Hepatocyte (in vitro differentiated cells): ENCODE results near the gene ZSWIM1. TPM values are rescaled to one million over a fixed set of nuclear protein-coding genes. Genes with fewer than 3 reads are reported as not detected.

Experiments
- DNase-seq: peaks from one replicate; pipeline ENCODE4 v3.0.0-alpha.2; 2016; ENCODE audit warnings: low spot score
- H2AFZ ChIP-seq: fragments of 200-600 bp; sonication (generic); 2 replicates; pipeline ENCODE4 v1.6.0; 2016; ENCODE audit warnings: antibody characterized with exemption, mild to moderate bottlenecking
- H3K27ac ChIP-seq: fragments of 200-600 bp; sonication (generic); 2 replicates; pipeline ENCODE4 v1.5.1; 2016; ENCODE audit warnings: mild to moderate bottlenecking
- H3K27me3 ChIP-seq: fragments of 200-600 bp; sonication (generic); 2 replicates; pipeline ENCODE4 v1.6.1; 2016
- H3K36me3 ChIP-seq: fragments of 200-600 bp; sonication (generic); replicated peaks from 2 replicates; pipeline ENCODE4 v1.5.1; 2016; ENCODE audit warnings: low read depth; ENCODE audit not compliant: insufficient read depth
- H3K4me1 ChIP-seq: fragments of 200-600 bp; sonication (generic); 2 replicates; pipeline ENCODE4 v1.5.1; 2016; ENCODE audit warnings: mild to moderate bottlenecking, moderate library complexity; ENCODE audit not compliant: insufficient read depth
- H3K4me2 ChIP-seq: fragments of 200-600 bp; sonication (generic); 2 replicates; pipeline ENCODE4 v1.6.0; 2016
- H3K4me3 ChIP-seq: fragments of 200-600 bp; sonication (generic); 2 replicates; pipeline ENCODE4 v1.5.1; 2016; ENCODE audit warnings: mild to moderate bottlenecking
- H3K79me2 ChIP-seq: fragments of 200-600 bp; sonication (generic); 2 replicates; pipeline ENCODE4 v1.6.0; 2017; ENCODE audit warnings: mild to moderate bottlenecking
- H3K9me2 ChIP-seq: fragments of 200-600 bp; sonication (generic); replicated peaks from 2 replicates; pipeline ENCODE4 v1.6.0; 2017; ENCODE audit warnings: mild to moderate bottlenecking; ENCODE audit not compliant: insufficient read depth
- H3K9me3 ChIP-seq: fragments of 200-600 bp; sonication (generic); 2 replicates; pipeline ENCODE4 v1.5.1; 2016; ENCODE audit warnings: low read depth, mild to moderate bottlenecking
- H4K20me1 ChIP-seq: fragments of 200-600 bp; sonication (generic); 2 replicates; pipeline ENCODE4 v1.6.0; 2016; ENCODE audit warnings: mild to moderate bottlenecking; ENCODE audit not compliant: insufficient read depth, poor library complexity, severe bottlenecking
- EZH2 ChIP-seq: fragments of 200-600 bp; sonication (generic); IDR thresholded peaks from 2 replicates; pipeline ENCODE4 v1.6.1; 2016; ENCODE audit warnings: antibody characterized with exemption, mild to moderate bottlenecking, borderline replicate concordance
- EZH2phosphoT487 ChIP-seq: fragments of 200-600 bp; sonication (generic); IDR thresholded peaks from one replicate; pipeline ENCODE4 v1.6.1; 2018; ENCODE audit warnings: antibody characterized with exemption, mild to moderate bottlenecking, low read depth, moderate library complexity; ENCODE audit not compliant: unreplicated experiment, severe bottlenecking
- WGBS: methylation state at CpG from one replicate; pipeline ENCODE4 v1.1.6; 2016; ENCODE audit warnings: low lambda C conversion rate; ENCODE audit errors: missing lambda C conversion rate; 5-methylcytosine and 5-hydroxymethylcytosine counted together
- polyA plus RNA-seq: library from polyadenylated mRNA; unstranded; fragments of >200 nt; fragmentation: Nextera tagmentation; extraction: Ambion mirVana; gene quantifications from 2 replicates; pipeline ENCODE4 v1.2.1, GENCODE V29; 2016
- total RNA-seq: library from RNA; depleted of rRNA; stranded (reverse); fragments of >200 nt; gene quantifications from 2 replicates; pipeline ENCODE4 v1.2.3, GENCODE V29; 2014
- TF ChIP-seq, protein P1 (sequence below): fragments of 200-600 bp; sonication (generic); IDR thresholded peaks from 2 replicates; pipeline ENCODE4 v1.5.1; 2016; ENCODE audit warnings: antibody characterized with exemption, mild to moderate bottlenecking; ENCODE audit not compliant: poor library complexity

The ZSWIM1 gene
- total and polyA plus RNA-seq, 2 experiments from 2014 or later, result 5.0 to 6.4 TPM

DNA sequence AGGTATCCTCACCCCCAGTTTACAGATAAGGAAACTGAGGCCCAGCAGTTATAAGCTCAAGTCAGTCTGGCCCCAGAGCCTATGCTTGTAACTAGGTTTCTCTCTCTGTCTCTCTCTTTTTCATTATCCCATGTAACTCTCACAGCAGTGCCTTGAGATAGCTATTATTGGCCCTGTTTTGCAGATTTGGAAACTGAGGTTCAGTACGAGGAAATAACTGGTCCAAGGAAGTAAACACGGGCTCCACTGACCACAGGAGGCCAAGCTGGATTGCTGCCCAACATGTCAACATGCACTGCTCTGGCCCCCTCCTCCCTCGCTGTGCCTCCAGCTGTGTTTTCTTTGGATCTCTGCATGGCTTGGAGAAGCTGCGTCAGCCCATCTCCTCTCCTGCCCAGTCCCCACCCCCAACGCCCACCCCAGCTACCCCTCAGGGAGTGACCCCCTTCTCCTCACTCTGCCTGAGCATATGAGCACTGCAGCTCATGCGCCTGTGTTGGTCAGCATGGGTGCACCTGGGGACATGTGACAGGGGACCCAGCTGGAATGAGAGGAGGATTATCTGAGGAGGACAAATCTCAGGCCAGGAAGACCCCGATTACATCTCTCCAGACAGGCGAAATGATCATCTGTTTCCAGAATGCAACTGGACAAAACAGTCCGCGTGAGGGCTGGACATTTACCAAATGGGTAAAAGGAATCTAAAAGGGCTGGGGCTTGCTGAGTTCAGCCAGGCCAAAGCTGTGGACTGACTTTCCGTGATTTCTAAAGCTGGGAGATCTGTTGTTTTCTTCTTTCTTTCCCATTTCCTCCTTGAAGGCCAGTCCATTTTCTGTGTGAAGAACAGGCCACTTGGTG is 38.7 kb downstream of the ZSWIM1 start:
- WGBS, result 65% methylated on average over 11 of the region's 11 CpGs
- H3K36me3 ChIP-seq, result no peaks in the 10 kb centered on the region
- no peak overlapping the region for H3K4me3 ChIP-seq
- peak overlapping the region; percentile 37 for H3K4me2 ChIP-seq
- no peaks in the 10 kb centered on the region for H3K27me3 ChIP-seq
- H3K9me3 ChIP-seq, result no peaks in the 10 kb centered on the region
- H3K79me2 ChIP-seq, result no peaks in the 10 kb centered on the region
- TF ChIP-seq, protein P1, sequence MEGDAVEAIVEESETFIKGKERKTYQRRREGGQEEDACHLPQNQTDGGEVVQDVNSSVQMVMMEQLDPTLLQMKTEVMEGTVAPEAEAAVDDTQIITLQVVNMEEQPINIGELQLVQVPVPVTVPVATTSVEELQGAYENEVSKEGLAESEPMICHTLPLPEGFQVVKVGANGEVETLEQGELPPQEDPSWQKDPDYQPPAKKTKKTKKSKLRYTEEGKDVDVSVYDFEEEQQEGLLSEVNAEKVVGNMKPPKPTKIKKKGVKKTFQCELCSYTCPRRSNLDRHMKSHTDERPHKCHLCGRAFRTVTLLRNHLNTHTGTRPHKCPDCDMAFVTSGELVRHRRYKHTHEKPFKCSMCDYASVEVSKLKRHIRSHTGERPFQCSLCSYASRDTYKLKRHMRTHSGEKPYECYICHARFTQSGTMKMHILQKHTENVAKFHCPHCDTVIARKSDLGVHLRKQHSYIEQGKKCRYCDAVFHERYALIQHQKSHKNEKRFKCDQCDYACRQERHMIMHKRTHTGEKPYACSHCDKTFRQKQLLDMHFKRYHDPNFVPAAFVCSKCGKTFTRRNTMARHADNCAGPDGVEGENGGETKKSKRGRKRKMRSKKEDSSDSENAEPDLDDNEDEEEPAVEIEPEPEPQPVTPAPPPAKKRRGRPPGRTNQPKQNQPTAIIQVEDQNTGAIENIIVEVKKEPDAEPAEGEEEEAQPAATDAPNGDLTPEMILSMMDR, result no peak
- no peak for TF ChIP-seq EZH2phosphoT487
- no peak for TF ChIP-seq EZH2
- no peaks in the 10 kb centered on the region for H4K20me1 ChIP-seq
- no peaks in the 10 kb centered on the region for H3K9me2 ChIP-seq
- H3K27ac ChIP-seq, result peak overlapping the region; percentile 88
- no peak overlapping the region for H2AFZ ChIP-seq
- peaks cover 16% of the 10 kb centered on the region for H3K4me1 ChIP-seq
- DNase-seq, result no peak

DNA sequence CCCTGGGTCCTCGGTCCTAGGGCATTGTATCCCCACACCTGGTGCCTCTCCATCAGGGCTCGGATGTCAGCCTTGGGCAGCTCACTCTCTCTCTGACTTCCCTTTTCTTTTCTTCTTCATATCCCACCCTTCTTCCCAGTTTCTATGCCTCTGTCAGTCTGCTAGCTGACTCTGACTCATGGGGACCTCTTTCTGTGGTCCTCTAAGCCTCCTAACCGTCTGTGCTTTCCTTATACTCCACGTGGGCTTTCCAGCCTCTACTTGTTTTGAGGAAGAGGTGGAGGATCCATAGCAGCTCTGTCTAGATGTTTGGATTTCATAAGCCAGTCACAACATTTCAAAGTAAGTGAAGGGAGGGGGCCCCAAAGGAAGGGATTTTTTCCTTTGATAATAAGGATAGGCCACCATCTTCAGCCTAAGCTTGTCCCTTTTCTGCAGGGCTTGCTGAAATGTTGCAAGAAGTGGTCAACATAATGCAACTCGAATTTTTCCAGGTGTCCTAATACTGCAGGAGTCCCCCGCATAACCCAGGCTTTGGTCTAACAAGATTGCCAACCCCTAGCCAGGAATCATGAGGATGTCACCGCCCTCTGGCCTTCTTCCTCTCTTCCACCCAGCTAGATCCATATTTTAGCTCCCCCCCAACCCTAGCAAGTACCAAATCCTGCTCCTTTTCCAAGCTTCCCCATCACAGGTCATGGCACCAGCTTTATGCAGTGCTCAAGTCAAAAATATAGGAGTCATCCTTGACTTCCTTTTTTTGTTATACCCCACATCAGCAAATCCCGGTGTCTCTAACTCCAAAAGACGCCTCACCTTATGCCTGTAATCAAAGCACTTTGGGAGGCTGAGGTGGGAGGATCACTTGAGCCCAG is 39.7 kb downstream of the ZSWIM1 start:
- 78% methylated on average over 9 of the region's 9 CpGs for WGBS
- no peak overlapping the region for H2AFZ ChIP-seq
- peak overlapping the region; percentile 37 for H3K4me2 ChIP-seq
- TF ChIP-seq, protein P1, result no peak
- no peak for TF ChIP-seq EZH2
- TF ChIP-seq EZH2phosphoT487, result no peak
- no peaks in the 10 kb centered on the region for H4K20me1 ChIP-seq
- no peaks in the 10 kb centered on the region for H3K27me3 ChIP-seq
- no peak overlapping the region for H3K4me3 ChIP-seq
- DNase-seq, result no peak
- H3K36me3 ChIP-seq, result no peaks in the 10 kb centered on the region
- H3K9me3 ChIP-seq, result no peaks in the 10 kb centered on the region
- H3K4me1 ChIP-seq, result peaks cover 22% of the 10 kb centered on the region
- no peaks in the 10 kb centered on the region for H3K9me2 ChIP-seq
- H3K27ac ChIP-seq, result peak overlapping the region; percentile 88
- no peaks in the 10 kb centered on the region for H3K79me2 ChIP-seq

DNA sequence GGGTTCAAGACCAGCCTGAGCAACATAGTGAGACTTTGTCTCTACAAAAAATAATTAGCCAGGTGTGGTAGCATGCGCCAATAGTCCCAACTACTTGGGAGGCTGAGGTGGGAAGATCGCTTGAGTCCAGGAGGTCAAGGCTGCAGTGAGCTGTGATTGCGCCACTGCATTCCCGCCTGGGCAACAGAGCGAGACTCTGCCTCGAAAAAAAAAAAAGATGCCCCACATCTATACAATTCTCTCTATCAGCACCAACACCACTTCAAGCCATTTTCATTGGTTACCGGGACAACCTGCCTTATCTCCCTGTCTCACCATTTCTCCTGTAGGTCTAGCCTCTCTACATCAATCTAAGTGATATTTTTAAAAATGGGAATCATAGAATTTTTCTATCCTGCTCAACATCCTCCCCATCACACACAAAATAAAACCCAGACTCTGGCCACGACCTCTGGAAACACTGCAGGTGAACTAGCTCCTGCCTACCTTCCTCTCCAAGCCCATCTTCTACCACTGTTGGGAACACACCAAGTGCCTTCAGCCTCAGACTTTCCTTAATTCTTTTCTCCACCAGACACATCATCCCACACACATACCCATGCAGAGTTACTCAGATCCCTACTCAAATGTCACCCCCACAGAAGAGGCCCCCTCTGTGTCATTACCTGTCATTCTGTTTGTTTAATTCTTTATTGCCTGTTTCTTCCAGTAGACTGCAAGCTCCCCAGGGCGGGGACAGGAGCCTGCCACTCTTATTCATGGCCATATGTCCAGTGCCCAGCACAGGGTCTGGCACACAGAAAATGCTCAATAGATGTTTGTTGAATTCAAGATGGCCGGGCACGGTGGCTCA is 40.5 kb downstream of the ZSWIM1 start:
- Histone ChIP-seq H3K4me2 (no peak overlapping the region), H3K36me3 (no peaks in the 10 kb centered on the region), H3K9me2 (no peaks in the 10 kb centered on the region), H3K27ac (peak overlapping the region; percentile 58), H4K20me1 (no peaks in the 10 kb centered on the region), H3K4me3 (no peak overlapping the region), H2AFZ (no peak overlapping the region), H3K9me3 (no peaks in the 10 kb centered on the region), H3K4me1 (peaks cover 22% of the 10 kb centered on the region), H3K79me2 (no peaks in the 10 kb centered on the region), H3K27me3 (no peaks in the 10 kb centered on the region)
- 86% methylated on average over 11 of the region's 11 CpGs for WGBS
- DNase-seq, result no peak
- TF ChIP-seq, protein P1, result no peak
